ENCODE results near the gene CRYZL1. TPM values are rescaled to one million over a fixed set of nuclear protein-coding genes. Genes with fewer than 3 reads are reported as not detected.
"Not testable (repeated sequence)": the region's sequence is repeated elsewhere in the genome, so short reads cannot be mapped to it uniquely, and the experiment has no call there.

Gene CRYZL1
- total RNA-seq, 1 donor from 2014 or later = 23.9 TPM

GRCh38 chr21:33640697-33641351 lies 717 bp downstream of the CRYZL1 start:
- DNase-seq (ENCODE audit: low read depth in 2 of 2) = peak in 1 of 2 donors; percentile 40

DNA sequence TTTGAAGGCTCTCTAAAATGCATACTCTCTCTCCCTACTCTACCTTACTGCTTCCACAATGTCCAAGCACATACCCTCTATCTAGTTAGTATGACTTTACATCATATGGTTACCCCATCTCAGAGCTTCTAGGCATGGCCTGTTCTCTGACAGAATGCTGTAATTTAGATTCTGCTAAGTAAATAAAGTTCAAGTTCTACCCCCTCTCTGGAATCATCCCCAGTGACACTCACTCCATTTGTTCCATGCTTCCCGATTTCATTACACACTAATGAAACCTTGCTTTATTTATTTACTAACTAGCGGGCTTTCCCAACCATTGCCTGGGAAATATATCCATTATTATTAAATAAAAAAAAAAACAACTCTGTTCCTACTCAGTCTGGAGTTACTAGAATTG lies 7.3 kb downstream of the CRYZL1 start:
- no peak for DNase-seq (ENCODE audit: low read depth in 2 of 2)

DNA sequence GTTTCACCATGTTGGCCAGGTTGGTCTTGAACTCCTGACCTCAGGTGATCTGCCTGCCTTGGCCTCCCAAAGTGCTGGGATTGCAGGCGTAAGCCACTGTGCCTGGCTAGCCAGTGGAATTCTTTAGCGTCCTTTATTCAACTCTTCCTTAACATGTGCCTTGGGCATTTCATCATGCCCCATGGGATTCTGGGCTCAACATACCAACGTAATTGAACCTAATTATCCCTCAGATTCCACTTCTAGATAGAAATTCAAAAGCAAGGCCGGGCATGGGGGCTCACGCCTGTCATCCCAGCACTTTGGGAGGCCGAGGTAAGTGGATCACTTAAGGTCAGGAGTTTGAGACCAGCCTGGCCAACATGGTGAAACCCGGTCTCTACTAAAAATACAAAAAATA lies 15.4 kb downstream of the CRYZL1 start:
- not testable (repeated sequence) for DNase-seq (ENCODE audit: low read depth in 2 of 2)

GRCh38 chr21:33622253-33622652 lies 19.3 kb downstream of the CRYZL1 start:
- DNase-seq (ENCODE audit: low read depth in 2 of 2) = no peak

DNA sequence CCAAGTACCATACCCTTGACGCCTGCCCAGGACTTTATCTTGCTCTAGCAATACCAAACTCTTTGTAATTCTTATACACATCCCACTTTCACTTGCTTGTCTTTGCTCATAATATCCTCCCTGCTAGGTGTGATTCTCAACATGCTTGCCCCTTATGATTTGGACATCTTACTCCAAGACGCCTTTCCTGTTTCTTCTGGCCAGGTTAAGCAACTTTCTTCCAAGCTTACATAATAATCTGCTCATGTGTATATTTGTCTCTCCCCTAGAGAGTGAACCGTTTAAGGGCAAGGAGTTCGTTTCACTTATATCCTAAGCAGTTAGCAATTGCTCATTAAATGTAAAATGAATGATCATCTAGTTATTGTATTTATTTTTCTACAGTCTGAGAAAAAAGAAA lies 21.8 kb downstream of the CRYZL1 start:
- no peak for DNase-seq (ENCODE audit: low read depth in 2 of 2)

DNA sequence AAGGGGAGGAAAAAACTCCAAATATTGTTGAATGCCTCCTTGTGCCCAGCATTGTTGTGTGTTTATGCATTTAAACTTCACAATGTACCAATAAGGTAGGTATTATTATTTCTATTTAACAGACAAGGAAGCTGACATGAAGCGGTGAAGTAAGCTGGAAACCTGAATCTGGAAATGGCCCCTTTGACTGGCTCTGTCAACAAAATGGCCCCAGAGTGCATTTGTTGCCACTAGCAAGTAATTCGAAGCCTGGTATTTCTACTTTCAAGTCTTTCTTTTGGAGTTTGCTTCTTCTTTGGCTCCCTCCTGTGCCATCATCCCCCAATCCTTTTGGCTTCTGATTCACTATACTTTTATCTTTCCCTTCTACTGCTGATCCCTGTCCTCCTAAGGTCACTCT lies 23.1 kb downstream of the CRYZL1 start:
- DNase-seq (ENCODE audit: low read depth in 2 of 2) = no peak

DNA sequence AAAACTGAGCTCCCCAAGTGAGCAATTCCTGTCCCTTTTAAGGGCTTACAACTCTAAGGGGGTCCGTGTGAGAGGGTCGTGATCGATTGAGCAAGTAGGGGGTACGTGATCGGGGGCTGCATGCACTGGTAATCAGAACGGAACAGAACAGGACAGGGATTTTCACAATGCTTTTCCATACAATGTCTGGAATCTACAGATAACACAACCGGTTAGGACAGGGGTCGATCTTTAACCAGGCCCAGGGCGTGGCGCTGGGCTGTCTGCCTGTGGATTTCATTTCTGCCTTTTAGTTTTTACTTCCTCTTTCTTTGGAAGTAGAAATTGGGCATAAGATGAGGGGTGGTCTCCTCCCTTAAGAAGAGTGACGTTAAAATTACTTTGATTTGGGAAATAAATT lies 24.0 kb downstream of the CRYZL1 start:
- not testable (repeated sequence) for DNase-seq (ENCODE audit: low read depth in 2 of 2)

- DNase-seq (ENCODE audit: low read depth in 2 of 2) = no peak
These were observed 30.4 kb downstream of the CRYZL1 start for GRCh38 chr21:33611006-33611744.

DNA sequence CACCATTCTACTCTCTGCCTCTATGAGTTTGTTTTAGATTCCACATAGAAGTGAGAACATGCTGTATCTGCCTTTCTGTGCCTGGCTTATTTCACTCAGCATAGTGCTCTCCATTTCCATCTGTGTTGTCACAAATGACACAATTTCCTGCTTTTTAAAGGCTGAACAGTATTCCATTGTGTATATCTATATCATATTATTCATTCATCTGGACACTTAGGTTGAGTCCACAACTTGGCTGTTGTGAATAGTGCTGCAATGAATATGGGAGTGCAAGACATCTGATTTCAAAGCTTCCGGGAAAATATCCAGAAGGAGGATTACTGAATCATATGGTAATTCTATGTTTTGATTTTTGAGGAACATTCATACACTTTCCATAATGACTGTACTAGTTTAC lies 33.0 kb downstream of the CRYZL1 start:
- DNase-seq (ENCODE audit: low read depth in 2 of 2) = peak; percentile 41 to 75

DNA sequence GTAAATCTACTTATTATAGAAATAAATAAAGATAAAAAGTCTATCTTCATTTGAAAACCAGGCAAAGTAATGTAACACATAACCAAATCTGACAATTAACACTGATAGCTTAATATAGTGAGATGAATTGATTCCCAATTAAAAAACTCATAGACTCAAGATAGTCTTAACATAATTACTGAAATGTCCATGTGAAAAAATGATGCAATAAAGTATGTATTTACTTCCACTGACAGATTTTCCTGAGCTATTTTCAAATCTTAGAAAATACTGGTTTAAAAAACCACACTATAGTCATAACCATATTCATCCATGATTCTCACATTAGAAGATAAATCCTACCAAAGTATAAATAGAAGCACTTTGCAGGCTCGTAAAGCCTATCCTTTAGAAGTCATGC lies 43.5 kb downstream of the CRYZL1 start:
- DNase-seq (ENCODE audit: low read depth in 2 of 2) = no peak

- peak; percentile 71 to 86 for DNase-seq (ENCODE audit: low read depth in 2 of 2)
These were observed 52.8 kb downstream of the CRYZL1 start, which contains the start of gene DONSON for GRCh38 chr21:33588485-33589335. DONSON (minus strand) TSS chr21:33588684; CDS start chr21:33588641, 43 bp downstream.

- DNase-seq (ENCODE audit: low read depth in 2 of 2) = peak in 1 of 2 donors; percentile 39
These were observed 53.6 kb downstream of the CRYZL1 start for GRCh38 chr21:33587792-33588484.

DNA sequence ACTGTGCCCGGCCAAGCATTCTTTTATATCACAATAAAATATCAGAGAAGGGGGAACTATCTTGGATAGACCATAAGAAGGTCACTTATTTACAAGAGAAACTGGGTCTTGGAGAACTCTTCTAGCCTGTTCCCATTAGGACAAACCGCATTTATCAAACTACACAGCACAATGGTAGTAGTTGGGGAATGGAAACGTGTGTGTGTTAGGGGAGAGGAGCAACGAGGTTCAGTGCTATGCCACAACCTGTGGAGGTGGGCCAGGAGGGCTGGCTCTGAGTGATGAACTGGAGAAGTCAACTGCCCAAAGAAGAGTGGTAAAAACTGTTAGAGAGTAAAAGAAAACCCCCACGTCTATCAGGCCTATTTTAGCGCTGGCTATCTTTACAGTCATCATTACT lies 54.6 kb downstream of the CRYZL1 start:
- DNase-seq (ENCODE audit: low read depth in 2 of 2) = no peak

DNA sequence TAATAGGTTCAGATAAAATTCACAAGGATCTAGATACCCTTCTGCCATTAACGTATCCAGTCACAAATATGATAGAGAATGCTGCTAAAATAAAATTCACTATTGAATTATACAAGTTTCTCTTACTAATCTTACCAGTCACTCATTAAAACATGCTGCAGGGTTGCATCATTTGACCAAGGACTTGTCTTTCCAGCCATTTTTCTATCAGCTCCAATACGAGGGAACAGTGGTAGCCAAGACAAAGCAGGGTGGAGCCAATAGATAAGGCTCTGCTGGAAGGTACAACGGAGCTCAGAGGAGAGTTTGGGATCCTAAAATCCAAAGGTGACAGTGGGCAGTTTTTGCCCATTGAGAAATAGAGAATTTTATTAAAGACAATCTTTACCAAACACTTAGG lies 57.1 kb downstream of the CRYZL1 start:
- no peak for DNase-seq (ENCODE audit: low read depth in 2 of 2)

DNA sequence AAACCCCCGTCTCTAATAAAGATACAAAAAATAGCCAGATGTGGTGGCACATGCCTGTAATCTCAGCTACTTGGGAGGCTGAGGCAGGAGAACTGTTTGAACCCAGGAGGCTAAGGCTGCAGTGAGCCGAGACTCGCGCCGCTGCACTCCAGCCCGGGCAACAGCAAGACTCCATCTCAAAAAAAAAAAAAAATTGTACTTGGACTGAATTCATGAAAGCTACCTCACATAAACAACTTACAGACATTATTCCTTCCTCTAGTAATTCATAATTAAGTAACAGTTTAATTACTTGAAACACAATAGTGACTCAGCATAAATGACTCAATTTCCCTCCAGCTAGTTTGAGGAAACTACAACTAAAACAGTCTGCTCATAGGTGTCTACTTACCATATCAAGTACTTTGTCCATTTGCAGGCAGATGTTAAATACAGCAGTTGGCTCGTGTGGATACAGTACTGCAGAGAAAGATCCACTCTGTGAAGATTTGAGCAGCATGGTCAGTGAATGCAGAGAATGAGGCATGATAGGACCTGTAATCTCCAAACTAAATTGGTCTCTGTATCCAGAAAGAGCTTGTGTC lies 62.5 kb downstream of the CRYZL1 start:
- peak in 1 of 2 donors; percentile 29 for DNase-seq (ENCODE audit: low read depth in 2 of 2)

GRCh38 chr21:33578214-33578613 lies 63.3 kb downstream of the CRYZL1 start:
- DNase-seq (ENCODE audit: low read depth in 2 of 2) = no peak

DNA sequence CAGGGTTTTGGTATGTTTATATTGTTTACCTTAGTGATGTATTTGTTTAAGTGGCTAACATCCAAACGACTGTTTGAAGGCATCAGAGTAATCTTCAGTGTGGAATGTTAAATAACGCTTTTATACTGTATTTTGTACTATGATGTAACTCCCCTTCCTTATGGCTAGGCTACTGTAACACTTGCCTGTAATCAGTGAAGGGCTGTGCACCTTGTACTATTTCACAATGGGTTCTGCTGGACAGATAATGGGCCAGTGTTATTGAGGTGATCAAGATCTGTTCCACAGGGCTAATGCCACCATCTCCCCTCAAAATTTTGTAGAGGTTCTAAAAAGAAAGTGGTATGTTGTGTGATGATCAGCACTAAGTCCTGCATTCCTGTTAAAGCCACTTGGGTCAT lies 64.8 kb downstream of the CRYZL1 start:
- not testable (repeated sequence) for DNase-seq (ENCODE audit: low read depth in 2 of 2)

- DNase-seq (ENCODE audit: low read depth in 2 of 2) = peak in 1 of 2 donors; percentile 50
These were observed 69.2 kb downstream of the CRYZL1 start for GRCh38 chr21:33572350-33572749.

DNA sequence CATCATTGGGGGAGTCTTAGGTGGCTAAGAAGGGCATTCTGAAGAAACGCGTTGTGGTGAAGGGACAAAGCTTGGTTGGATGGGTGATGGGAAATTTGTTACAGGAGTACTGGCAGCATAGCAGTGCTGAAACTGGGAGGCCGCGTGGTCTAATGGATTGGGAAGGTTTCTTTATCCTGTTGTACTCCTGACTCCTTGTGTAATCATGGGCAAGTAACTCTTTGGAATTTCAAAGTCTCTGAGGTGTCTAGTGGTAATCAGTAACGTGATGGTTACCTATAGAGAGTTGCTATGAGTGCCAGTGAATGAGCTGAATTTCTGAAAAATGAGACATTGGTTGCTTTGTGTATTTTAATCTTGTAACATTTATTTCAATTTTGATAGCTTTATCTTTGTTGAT lies 71.5 kb downstream of the CRYZL1 start:
- DNase-seq (ENCODE audit: low read depth in 2 of 2) = no peak

GRCh38 chr21:33568448-33568847 lies 73.1 kb downstream of the CRYZL1 start:
- DNase-seq (ENCODE audit: low read depth in 2 of 2) = no peak

- no peak for DNase-seq (ENCODE audit: low read depth in 2 of 2)
These were observed 73.6 kb downstream of the CRYZL1 start for GRCh38 chr21:33567914-33568313.
